ENCODE results near the gene SEMA5A.

SEMA5A gene

GRCh38 chr5:9331372-9331771 is 214.5 kb downstream of the SEMA5A start:
- Histone ChIP-seq H3K4me3 (replicated peaks; ENCODE audit: insufficient read depth, low read length) (no peak overlapping the region), H3K27me3 (ENCODE audit: insufficient read depth, poor library complexity, severe bottlenecking) (no peaks in the 10 kb centered on the region), H3K27ac (replicated peaks) (no peak overlapping the region)
- TF ChIP-seq GABPA (IDR thresholded peaks at IDR 0.05; ENCODE audit: low read depth) (no peak), CTCF (IDR thresholded peaks at IDR 0.05; ENCODE audit: insufficient read depth, low read length) (no peak), POLR2AphosphoS5 (IDR thresholded peaks at IDR 0.05; ENCODE audit: low read depth) (no peak), REST (IDR thresholded peaks at IDR 0.05; ENCODE audit: insufficient replicate concordance, low read depth) (no peak), SPI1 (IDR thresholded peaks at IDR 0.05; ENCODE audit: borderline replicate concordance, low read depth) (no peak)
- no peak for DNase-seq (ENCODE audit: low read depth in 1 of 2, low spot score in 1 of 2)

- Histone ChIP-seq H3K27ac (replicated peaks) (no peak overlapping the region), H3K4me3 (replicated peaks; ENCODE audit: insufficient read depth, low read length) (no peak overlapping the region), H3K27me3 (ENCODE audit: insufficient read depth, poor library complexity, severe bottlenecking) (no peaks in the 10 kb centered on the region)
- no peak for DNase-seq (ENCODE audit: low read depth in 1 of 2, low spot score in 1 of 2)
- TF ChIP-seq POLR2AphosphoS5 (IDR thresholded peaks at IDR 0.05; ENCODE audit: low read depth), result no peak
- TF ChIP-seq GABPA (IDR thresholded peaks at IDR 0.05; ENCODE audit: low read depth), result no peak
- no peak for TF ChIP-seq SPI1 (IDR thresholded peaks at IDR 0.05; ENCODE audit: borderline replicate concordance, low read depth)
- TF ChIP-seq REST (IDR thresholded peaks at IDR 0.05; ENCODE audit: insufficient replicate concordance, low read depth), result no peak
- no peak for TF ChIP-seq CTCF (IDR thresholded peaks at IDR 0.05; ENCODE audit: insufficient read depth, low read length)
Measured at GRCh38 chr5:9329125-9329524, 216.8 kb downstream of the SEMA5A start.

GRCh38 chr5:9325549-9325948 is 220.3 kb downstream of the SEMA5A start:
- TF ChIP-seq SPI1 (IDR thresholded peaks at IDR 0.05; ENCODE audit: borderline replicate concordance, low read depth) (no peak), CTCF (IDR thresholded peaks at IDR 0.05; ENCODE audit: insufficient read depth, low read length) (no peak)
- Histone ChIP-seq H3K4me3 (replicated peaks; ENCODE audit: insufficient read depth, low read length) (no peak overlapping the region), H3K27ac (replicated peaks) (no peak overlapping the region)

GRCh38 chr5:9324348-9325077 is 221.4 kb downstream of the SEMA5A start:
- Histone ChIP-seq H3K27me3 (ENCODE audit: insufficient read depth, poor library complexity, severe bottlenecking) (no peaks in the 10 kb centered on the region), H3K27ac (replicated peaks) (no peak overlapping the region), H3K4me3 (replicated peaks; ENCODE audit: insufficient read depth, low read length) (no peak overlapping the region)
- no peak for TF ChIP-seq GABPA (IDR thresholded peaks at IDR 0.05; ENCODE audit: low read depth)
- no peak for TF ChIP-seq REST (IDR thresholded peaks at IDR 0.05; ENCODE audit: insufficient replicate concordance, low read depth)
- TF ChIP-seq POLR2AphosphoS5 (IDR thresholded peaks at IDR 0.05; ENCODE audit: low read depth), result no peak
- TF ChIP-seq CTCF (IDR thresholded peaks at IDR 0.05; ENCODE audit: insufficient read depth, low read length), result no peak
- no peak for DNase-seq (ENCODE audit: low read depth in 1 of 2, low spot score in 1 of 2)

More at GRCh38 chr5:9325549-9325948, 220.3 kb downstream of the SEMA5A start:
- no peaks in the 10 kb centered on the region for H3K27me3 ChIP-seq (ENCODE audit: insufficient read depth, poor library complexity, severe bottlenecking)
- no peak for DNase-seq (ENCODE audit: low read depth in 1 of 2, low spot score in 1 of 2)
